Right lobe of liver (tissue), 4 donors: ENCODE results near the gene SH2D7.

Experiments used
- CTCF ChIP-seq, 4 donors: fragments of 200-600 bp in 3 of 4; fragments of 450-650 bp in 1 of 4; IDR thresholded peaks; one replicate each; pipeline versions ENCODE4 v1.5.1 to v1.8.0; 2016 to 2022; ENCODE audit warnings: antibody characterized with exemption in 4 of 4, mild to moderate bottlenecking in 2 of 4
- POLR2A ChIP-seq: fragments of 450-650 bp; IDR thresholded peaks from one replicate; pipeline ENCODE4 v1.6.1; 2017; ENCODE audit warnings: antibody characterized with exemption, mild to moderate bottlenecking
- donor health status: DM: no; HTN: no; CAD: no.
- donor health status: DM: no; HTN: no; CAD: no.
- donor health status: DM: no; HTN: yes; CAD: no.

GRCh38 chr15:78103406-78104118 is 11.2 kb downstream of the SH2D7 start:
- TF ChIP-seq CTCF (IDR thresholded peaks at IDR 0.05): no peak
- TF ChIP-seq POLR2A: no peak
